Activated CD8-positive, alpha-beta memory T cell treated with anti-CD3 and anti-CD28 coated beads, Interleukin-2, amount 50 U/mL, for 24 hours (primary cell): ENCODE results near the gene CHMP1A.
"Not testable (repeated sequence)": the region's sequence is repeated elsewhere in the genome, so short reads cannot be mapped to it uniquely, and the experiment has no call there.

ENCODE experiments used
- DNase-seq: peaks from one replicate; pipeline ENCODE4 v3.0.0-alpha.2; 2020; ENCODE audit errors: extremely low read depth

Gene CHMP1A

DNA sequence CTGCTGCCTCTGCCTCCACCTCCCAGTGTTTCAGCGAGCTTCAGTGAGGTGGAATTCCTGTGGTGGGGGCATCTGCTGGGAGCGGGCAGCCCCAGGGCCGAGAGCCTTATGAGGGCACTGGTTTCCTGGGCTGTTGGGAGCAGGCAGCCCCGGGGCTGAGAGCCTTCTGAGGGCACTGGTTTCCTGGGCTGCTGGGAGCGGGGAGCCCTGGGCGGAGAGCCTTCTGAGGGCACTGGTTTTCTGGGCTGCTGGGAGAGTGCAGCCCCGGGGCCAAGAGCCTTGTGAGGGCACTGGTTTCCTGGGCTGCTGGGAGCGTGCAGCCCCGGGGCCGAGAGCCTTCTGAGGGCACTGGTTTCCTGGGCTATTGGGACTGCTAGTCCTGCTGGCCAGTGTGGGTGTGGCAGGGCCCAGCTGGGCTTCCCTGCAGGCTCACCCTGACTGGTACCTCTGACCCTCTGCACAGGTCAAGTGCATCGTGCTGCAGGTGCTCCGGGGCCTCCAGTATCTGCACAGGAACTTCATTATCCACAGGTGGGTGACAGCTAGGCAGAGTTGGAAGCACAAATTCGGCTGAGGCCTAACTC, 34.6 kb upstream of the CHMP1A start:
- no peak for DNase-seq

GRCh38 chr16:89691231-89691985, 33.9 kb upstream of the CHMP1A start:
- no peak for DNase-seq

DNA sequence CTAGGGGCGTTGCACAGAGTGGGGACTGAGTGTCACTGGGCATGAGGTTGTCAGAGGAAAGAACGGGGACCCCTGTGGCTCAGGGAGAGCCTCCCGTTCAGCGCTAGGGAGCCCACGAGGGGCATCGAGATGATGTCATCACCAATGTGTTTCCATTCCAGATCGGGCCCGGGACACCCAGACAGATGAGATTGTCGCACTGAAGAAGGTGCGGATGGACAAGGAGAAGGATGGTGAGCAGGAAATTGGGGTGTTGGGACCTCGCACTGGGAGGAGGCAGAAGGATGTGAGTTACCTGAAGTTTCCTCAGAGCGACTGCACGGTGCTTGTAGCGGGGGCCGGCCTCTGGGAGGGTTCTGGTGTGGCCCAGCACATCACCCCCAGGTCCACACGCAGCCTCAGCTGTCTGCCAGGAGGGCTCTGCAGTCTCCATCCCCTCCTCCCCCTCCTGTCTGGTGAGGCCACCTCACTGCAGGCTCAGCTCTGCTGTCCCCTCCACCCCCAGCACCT, 32.9 kb upstream of the CHMP1A start:
- no peak for DNase-seq

DNA sequence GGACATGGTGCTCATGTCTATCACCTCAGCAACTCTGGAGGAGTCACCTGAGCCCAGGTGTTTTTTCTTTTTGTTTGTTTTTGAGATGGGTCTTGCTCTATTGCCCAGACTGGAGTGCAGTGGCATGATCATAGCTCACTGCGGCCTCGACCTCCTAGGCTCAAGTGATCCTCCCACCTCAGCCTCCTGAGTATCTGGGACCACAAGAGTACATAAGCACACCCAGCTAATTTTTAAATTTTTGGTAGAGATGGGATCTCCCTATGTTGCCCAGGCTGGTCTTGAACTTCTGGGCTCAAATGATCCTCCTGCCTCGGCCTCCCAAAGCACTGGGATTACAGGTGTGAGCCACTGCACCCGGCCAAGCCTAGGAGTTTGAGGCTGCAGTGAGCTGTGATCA, 32.1 kb upstream of the CHMP1A start:
- not testable (repeated sequence) for DNase-seq

DNA sequence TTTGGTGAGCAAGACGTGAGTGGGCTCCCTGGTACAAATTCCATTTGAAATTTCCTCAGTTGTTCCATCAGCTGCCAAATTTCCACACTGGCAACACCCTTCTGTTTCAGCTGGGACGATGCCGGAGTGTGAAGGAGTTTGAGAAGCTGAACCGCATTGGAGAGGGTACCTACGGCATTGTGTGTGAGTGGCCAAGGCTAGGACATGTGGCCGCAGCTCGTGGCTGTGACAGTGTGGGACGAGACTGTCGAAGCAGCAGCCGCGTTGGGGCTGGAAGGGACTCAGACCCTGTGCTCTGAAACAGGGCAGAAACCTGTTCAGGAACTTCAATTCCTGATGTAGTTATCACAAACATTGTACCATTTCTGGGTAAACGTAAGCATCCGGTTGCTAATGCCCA, 31.6 kb upstream of the CHMP1A start:
- no peak for DNase-seq

GRCh38 chr16:89688395-89688794, 30.9 kb upstream of the CHMP1A start:
- no peak for DNase-seq

GRCh38 chr16:89687092-89687940, 29.8 kb upstream of the CHMP1A start:
- no peak for DNase-seq

DNA sequence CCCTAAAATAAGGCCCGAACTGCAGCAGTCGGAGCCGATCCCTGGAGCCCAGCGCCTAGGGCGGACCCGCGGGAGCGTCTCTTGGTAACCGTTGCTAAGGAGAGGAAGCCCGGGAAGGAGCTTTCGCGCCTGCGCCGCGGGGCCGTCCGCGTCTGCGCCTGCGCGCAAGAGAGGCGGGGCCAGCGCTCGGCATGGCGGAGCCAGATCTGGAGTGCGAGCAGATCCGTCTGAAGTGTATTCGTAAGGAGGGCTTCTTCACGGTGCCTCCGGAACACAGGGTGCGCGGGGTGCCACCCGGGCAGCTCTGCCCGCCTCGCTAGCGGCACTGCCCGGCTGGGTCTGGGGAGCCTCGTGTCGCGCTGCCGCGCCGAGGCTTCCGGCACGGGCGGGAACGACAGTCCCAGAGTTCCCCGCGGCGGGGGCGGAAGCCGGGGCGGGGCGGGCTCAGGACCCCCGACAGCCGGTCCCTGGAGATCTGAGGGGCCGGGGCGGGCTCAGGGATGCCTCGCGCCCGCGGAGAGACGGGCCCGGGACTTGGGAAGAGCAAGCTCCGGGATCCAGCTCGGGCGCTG, 29.1 kb upstream of the CHMP1A start, which contains the start of gene CDK10:
CDK10 (plus strand) TSS at position 170 of the 572 bp plus-strand sequence; CDS start at position 192, 22 bp downstream.
- DNase-seq = peak; percentile 71

- DNase-seq = no peak
Observed at GRCh38 chr16:89685916-89686315, 28.4 kb upstream of the CHMP1A start.

DNA sequence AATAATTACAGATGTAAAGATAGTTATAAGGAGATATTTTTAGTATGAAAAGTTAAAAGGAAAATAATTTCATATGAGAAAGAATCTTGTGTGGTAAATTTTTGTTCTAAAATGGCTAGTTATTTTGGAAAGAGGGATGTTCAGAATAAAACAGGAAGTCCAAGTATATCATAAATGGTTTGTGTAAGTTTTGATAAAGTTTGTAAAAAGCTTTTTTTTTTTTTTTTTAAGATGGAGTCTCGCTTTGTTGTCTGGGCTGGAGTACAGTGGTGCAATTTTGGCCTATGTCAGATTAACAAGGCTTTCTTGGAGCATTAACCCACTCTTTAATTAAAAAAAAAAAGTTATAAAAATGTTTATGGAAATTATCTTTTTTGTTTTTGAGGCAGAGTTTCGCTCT, 20.8 kb upstream of the CHMP1A start:
- DNase-seq = no peak

DNA sequence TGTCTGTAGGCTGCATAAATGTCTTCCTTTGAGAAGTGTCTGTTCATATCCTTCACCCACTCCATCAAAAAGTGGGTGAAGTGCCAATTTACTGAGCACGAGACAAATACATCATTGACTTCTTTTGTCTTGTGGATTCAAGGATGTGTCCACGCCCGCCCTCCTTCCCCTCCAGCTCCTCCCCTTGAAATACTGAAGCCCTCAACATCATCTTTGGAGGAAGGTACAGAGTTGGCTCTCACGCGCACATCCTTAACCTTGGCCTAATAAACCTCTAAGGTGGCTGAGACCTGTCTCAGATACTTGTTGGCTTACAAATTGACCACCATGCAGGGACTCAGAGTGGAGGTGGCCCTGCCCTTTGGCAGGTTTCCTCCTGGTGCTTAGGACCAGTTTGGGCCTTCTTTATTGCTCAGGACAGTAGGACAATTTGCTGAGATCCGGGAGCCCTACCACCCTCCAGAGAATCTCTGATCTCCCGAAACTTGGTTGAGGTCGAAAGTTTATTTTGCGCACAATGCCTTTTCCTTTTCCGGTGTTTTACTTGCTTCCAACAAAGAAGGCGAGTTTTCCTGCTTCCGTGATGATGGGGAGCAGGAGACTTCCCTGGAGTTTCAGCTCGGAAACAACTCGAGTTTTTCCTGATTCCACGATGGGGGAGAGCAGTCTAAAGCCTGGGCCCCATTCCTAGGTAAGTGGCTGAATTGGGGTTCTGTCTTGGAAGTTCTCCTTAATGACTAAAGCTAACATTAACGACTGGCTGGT, 14.9 kb upstream of the CHMP1A start:
- no peak for DNase-seq

DNA sequence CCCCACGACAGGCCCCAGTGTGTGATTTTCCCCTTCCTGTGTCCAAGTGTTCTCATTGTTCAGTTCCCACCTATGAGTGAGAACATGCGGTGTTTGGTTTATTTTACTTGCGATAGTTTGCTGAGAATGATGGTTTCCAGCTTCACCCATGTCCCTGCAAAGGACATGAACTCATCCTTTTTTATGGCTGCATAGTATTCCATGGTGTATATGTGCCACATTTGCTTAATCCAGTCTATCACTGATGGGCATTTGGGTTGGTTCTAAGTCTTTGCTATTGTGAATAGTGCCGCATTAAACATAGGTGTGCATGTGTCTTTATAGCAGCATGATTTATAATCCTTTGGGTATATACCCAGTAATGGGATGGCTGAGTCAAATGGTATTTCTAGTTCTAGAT, 14.1 kb upstream of the CHMP1A start:
- not testable (repeated sequence) for DNase-seq

DNA sequence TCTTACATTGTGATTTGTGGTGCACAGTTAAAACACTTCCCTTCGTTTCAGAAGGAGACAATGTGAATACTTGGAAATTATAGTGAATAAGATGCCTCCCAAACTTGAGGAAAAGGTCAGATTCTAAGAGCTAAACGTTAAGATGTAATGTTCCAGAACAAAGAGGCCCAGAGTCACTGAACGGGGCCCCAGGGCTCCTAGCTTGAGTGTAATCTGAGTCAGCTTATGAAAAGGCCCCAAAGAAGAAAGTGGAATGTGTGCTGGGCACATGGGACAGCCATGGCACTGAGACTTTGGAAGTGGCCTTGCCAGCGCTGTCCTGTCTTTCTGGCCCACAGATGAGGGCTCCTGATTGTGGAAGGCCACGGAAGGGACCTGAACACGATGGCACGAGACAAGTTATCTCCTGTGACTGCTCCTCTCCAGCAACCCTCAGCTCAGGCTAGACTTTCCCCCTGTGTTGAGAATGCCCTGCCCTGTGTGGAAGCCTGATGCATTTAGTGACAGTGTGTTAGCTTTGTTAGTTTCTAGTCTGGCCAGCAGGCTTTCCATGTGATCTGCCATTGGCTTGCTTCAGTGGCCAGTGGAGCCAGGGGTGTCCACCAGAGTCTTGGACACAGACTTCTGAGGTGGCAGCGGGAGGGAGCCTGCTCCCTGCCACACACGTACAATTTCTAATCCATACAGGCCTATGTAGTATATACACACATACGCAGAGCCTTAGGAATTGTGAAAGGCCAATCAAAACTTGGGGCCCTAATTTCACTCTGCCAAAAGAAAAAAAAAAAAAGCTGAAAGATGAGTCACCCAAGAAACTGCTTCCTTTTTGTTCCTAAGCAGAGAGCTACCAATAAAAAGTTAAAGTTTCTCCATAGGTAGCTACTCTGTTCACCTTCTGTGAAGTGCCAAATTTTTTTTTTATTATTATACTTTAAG, 13.3 kb upstream of the CHMP1A start:
- no peak for DNase-seq

DNA sequence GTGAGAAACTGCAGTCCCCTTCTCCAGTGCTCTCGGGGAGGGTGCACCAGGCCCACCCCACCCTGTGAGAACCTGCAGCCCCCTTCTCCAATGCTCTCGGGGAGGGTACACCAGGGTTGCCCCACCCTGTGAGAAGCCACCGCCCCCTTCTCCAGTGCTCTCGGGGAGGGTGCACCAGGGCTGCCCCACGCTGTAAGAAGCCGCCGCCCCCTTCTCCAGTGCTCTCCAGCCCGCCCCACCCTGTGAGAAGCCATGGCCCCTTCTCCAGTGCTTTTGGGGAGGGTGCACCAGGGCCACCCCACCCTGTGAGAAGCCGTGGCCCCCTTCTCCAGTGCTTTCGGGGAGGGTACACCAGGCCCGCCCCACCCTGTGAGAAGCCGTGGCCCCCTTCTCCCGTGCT, 12.2 kb upstream of the CHMP1A start:
- no peak for DNase-seq

- DNase-seq = no peak
Observed at GRCh38 chr16:89668790-89669158, 11.3 kb upstream of the CHMP1A start.

DNA sequence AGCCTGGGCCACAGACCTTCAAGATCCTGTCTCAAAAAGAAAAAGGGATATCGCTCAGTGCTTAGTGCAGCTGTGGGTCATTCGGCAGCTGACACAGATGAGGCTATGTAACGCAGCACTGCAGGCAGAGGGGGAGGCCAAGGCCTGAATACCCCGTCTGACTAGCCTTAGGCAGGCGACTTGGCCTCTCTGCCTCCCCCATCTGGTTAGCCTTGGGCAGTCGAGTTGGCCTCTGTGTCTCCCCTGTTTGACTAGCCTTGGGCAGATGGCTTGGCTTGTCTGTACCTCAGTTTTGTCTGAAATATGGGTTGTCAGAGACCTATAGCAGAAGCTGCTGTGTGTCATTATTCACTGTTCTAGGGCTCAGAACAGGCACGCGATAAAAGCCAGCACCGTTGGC, 10.1 kb upstream of the CHMP1A start:
- DNase-seq = no peak

- DNase-seq = not testable (repeated sequence)
Observed at GRCh38 chr16:89667000-89667399, 9.5 kb upstream of the CHMP1A start.

DNA sequence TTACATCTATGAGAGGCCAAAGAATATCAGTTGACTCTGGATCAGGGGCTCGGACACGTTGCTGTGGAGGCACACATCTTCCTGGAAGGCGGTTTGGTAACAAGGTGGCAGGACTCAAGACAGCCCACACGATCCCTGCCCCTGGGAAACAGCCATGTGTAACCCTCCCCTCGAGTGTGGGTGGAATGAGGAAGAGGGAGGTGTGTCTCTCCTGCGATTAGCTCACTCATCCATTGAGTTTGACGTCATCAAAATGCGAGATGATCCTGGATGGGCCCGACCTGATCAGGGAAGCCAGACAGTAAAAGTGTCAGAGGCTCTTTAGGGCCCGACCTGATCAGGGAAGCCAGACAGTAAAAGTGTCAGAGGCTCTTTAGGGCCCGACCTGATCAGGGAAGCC, 6.7 kb upstream of the CHMP1A start:
- DNase-seq = not testable (repeated sequence)

DNA sequence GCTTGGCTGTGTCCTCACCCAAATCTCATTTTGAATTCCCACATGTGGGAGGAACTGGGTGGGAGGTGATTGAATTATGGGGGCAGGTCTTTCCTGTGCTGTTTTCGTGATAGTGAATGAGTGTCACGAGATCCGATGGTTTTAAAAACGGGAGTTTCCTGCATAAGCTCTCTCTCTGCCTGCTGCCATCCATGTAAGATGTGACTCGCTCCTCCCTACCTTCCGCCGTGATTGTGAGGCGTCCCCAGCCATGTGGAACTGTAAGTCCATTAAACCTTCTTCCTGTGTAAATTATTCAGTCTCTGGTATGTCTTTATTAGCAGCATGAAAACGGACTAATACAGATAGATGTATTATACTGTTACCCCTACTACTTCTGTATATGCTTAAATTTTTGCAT, 3.7 kb upstream of the CHMP1A start:
- no peak for DNase-seq

DNA sequence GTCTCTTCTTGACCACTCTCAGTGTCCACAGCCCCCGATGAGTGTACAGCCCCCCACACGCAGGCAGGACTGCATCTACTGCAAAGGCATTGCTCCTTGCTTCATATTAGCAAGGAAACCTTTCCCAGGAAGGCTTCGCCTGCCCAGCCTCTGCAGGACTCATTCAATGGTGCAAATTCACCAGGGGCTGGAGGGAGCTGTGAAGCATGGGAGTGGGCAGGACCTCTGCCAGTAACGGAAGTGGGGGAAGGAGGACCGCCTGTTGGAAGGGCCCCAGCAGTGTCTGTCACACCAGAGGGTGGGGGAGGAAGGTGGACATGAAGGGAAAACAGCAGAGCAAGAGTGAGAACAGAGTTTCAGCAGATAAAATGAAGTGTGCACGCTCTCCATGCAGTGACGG, 2.6 kb upstream of the CHMP1A start:
- no peak for DNase-seq
